GM06990 (cell line): ENCODE results near the gene KLC1.

Experiments
- DNase-seq: peaks from one replicate; pipeline ENCODE4 v3.0.0-alpha.2; 2011; ENCODE audit not compliant: insufficient read length; ENCODE audit errors: extremely low read depth
- H3K27me3 ChIP-seq: replicated peaks from 2 replicates; pipeline ENCODE4 v1.6.0; 2011; ENCODE audit warnings: low read length; ENCODE audit not compliant: control insufficient read depth, insufficient read depth
- H3K36me3 ChIP-seq: 2 replicates; pipeline ENCODE4 v1.5.1; 2011; ENCODE audit warnings: low read length; ENCODE audit not compliant: control insufficient read depth, insufficient read depth
- H3K4me3 ChIP-seq: replicated peaks from 2 replicates; pipeline ENCODE4 v1.5.1; 2011; ENCODE audit warnings: low read depth, mild to moderate bottlenecking, control low read depth, low read length
- CTCF ChIP-seq: IDR thresholded peaks from 2 replicates; pipeline ENCODE4 v1.5.1; 2011; ENCODE audit warnings: low read length, control low read depth, mild to moderate bottlenecking, inconsistent platforms; ENCODE audit not compliant: insufficient read depth, poor library complexity, severe bottlenecking

The KLC1 gene

GRCh38 chr14:103705504-103706284 lies 76.7 kb downstream of the KLC1 start:
- H3K36me3 ChIP-seq: peaks cover 56% of the 10 kb centered on the region
- no peak for TF ChIP-seq CTCF
- H3K4me3 ChIP-seq: no peak overlapping the region
- no peak for DNase-seq
- no peaks in the 10 kb centered on the region for H3K27me3 ChIP-seq

- Histone ChIP-seq H3K36me3 (peaks cover 55% of the 10 kb centered on the region), H3K27me3 (no peaks in the 10 kb centered on the region), H3K4me3 (no peak overlapping the region)
- no peak for TF ChIP-seq CTCF
- DNase-seq: no peak
Measured at GRCh38 chr14:103706551-103707328, 77.7 kb downstream of the KLC1 start.

- Histone ChIP-seq H3K4me3 (no peak overlapping the region), H3K27me3 (no peaks in the 10 kb centered on the region), H3K36me3 (peaks cover 53% of the 10 kb centered on the region)
- no peak for DNase-seq
- TF ChIP-seq CTCF: no peak
Measured at GRCh38 chr14:103707329-103708263, 78.6 kb downstream of the KLC1 start.

GRCh38 chr14:103708750-103709187 lies 79.8 kb downstream of the KLC1 start:
- Histone ChIP-seq H3K27me3 (no peaks in the 10 kb centered on the region), H3K36me3 (peaks cover 45% of the 10 kb centered on the region), H3K4me3 (no peak overlapping the region)
- DNase-seq: no peak
- no peak for TF ChIP-seq CTCF

- no peak overlapping the region for H3K4me3 ChIP-seq
- H3K27me3 ChIP-seq: no peaks in the 10 kb centered on the region
- no peak for TF ChIP-seq CTCF
- peaks cover 45% of the 10 kb centered on the region for H3K36me3 ChIP-seq
- DNase-seq: no peak
Measured at GRCh38 chr14:103709814-103710213, 80.8 kb downstream of the KLC1 start.
